COLO668 (cell line): Measurements from ENCODE around the gene BATF3.
A peak's percentile ranks its signal among the peaks of the same experiment; 100 is the strongest.
"Not testable (repeated sequence)": the region's sequence is repeated elsewhere in the genome, so short reads cannot be mapped to it uniquely, and the experiment has no call there.

Experiments used
- DNase-seq: peaks from one replicate; lab custom pipeline; 2025; ENCODE audit not compliant: unreplicated experiment; lab: John Stamatoyannopoulos, UW

The BATF3 gene

GRCh38 chr1:212699625-212700222, at the start of gene BATF3:
BATF3 (minus strand) TSS chr1:212699840; CDS start chr1:212699762, 78 bp downstream.
- peak; percentile 72 for DNase-seq

- no peak for DNase-seq
These were observed 46.9 kb upstream of the BATF3 start for GRCh38 chr1:212746546-212746945.

- DNase-seq = no peak
These were observed 45.7 kb upstream of the BATF3 start for GRCh38 chr1:212745303-212745702.

- no peak for DNase-seq
These were observed 44.3 kb upstream of the BATF3 start for GRCh38 chr1:212743901-212744475.

- no peak for DNase-seq
These were observed 38.7 kb upstream of the BATF3 start for GRCh38 chr1:212738330-212738729.

GRCh38 chr1:212737559-212737958, 37.9 kb upstream of the BATF3 start:
- no peak for DNase-seq

GRCh38 chr1:212733109-212733508, 33.5 kb upstream of the BATF3 start:
- DNase-seq = no peak

GRCh38 chr1:212731630-212732029, 32.0 kb upstream of the BATF3 start:
- DNase-seq = no peak

GRCh38 chr1:212728606-212729005, 29.0 kb upstream of the BATF3 start:
- no peak for DNase-seq

- no peak for DNase-seq
These were observed 27.9 kb upstream of the BATF3 start for GRCh38 chr1:212727386-212728181.

- not testable (repeated sequence) for DNase-seq
These were observed 25.0 kb upstream of the BATF3 start for GRCh38 chr1:212724679-212725078.

- no peak for DNase-seq
These were observed 22.8 kb upstream of the BATF3 start for GRCh38 chr1:212722270-212722957.

- DNase-seq = no peak
These were observed 22.0 kb upstream of the BATF3 start for GRCh38 chr1:212721388-212722247.

GRCh38 chr1:212719633-212720032, 20.0 kb upstream of the BATF3 start:
- no peak for DNase-seq

GRCh38 chr1:212718499-212718898, 18.9 kb upstream of the BATF3 start:
- no peak for DNase-seq

- no peak for DNase-seq
These were observed 16.5 kb upstream of the BATF3 start for GRCh38 chr1:212716161-212716560.

- no peak for DNase-seq
These were observed 14.0 kb upstream of the BATF3 start for GRCh38 chr1:212713465-212714136.

GRCh38 chr1:212712451-212713303, 13.0 kb upstream of the BATF3 start:
- no peak for DNase-seq

GRCh38 chr1:212711974-212712373, 12.3 kb upstream of the BATF3 start:
- not testable (repeated sequence) for DNase-seq
